HL-60 (cell line): Measurements from ENCODE around the gene FHL1.

Experiments used
- DNase-seq, 2 experiments: peaks; one replicate each; pipeline ENCODE4 v3.0.0-alpha.2; 2010 to 2020; ENCODE audit warnings: low read depth in 1 of 2, low spot score in 1 of 2
- H3K27ac ChIP-seq: fragments of 250-450 bp; sonication (Bioruptor Pico); replicated peaks from 2 replicates; pipeline ENCODE4 v1.5.1; 2020; ENCODE audit warnings: mild to moderate bottlenecking, moderate library complexity
- H3K27me3 ChIP-seq: fragments of 250-450 bp; sonication (Bioruptor Pico); 2 replicates; pipeline ENCODE4 v1.5.1; 2021; ENCODE audit warnings: mild to moderate bottlenecking, moderate library complexity; ENCODE audit not compliant: insufficient read depth, poor library complexity, severe bottlenecking
- H3K4me3 ChIP-seq: replicated peaks from 2 replicates; pipeline ENCODE4 v1.5.1; 2011; ENCODE audit warnings: mild to moderate bottlenecking, control low read depth, low read length; ENCODE audit not compliant: insufficient read depth
- GABPA ChIP-seq: IDR thresholded peaks from 2 replicates; pipeline ENCODE4 v1.6.1; 2012; ENCODE audit warnings: low read depth
- POLR2AphosphoS5 ChIP-seq: IDR thresholded peaks from 2 replicates; pipeline ENCODE4 v1.6.1; 2012; ENCODE audit warnings: low read depth
- SPI1 ChIP-seq: IDR thresholded peaks from 2 replicates; pipeline ENCODE4 v1.6.1; 2012; ENCODE audit warnings: low read depth, mild to moderate bottlenecking, borderline replicate concordance
- TF ChIP-seq, protein P1 (sequence below): IDR thresholded peaks from 2 replicates; pipeline ENCODE4 v1.6.1; 2012; ENCODE audit warnings: low read depth; ENCODE audit not compliant: insufficient replicate concordance
- TF ChIP-seq, protein P2 (sequence below): IDR thresholded peaks from one replicate; pipeline ENCODE4 v1.5.1; 2011; ENCODE audit warnings: low read length, control low read depth, inconsistent platforms; ENCODE audit not compliant: insufficient read depth

The FHL1 gene

DNA sequence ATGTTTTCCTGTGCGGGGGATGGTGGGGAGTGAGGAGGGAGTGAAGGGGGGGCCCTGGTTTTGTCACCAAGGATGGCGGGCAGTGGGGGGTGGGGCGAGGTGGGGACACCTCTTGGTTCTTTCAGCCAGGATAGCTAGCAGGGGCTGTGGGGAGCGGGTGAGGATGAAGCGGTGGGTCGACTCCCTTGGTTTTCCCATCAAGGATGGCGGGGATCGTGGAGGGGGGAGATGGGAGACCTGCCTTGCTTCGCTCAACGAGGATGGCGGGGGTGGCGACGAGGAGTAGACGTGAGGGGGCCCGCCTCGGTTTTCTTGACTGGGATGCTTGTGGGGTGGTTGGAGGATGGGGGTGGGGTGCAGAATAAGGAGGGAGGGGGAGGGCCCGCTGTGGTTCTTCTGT lies 643 bp downstream of the FHL1 start:
- Histone ChIP-seq H3K27ac (no peak overlapping the region), H3K27me3 (peaks cover 6% of the 10 kb centered on the region), H3K4me3 (peak overlapping the region; percentile 51; the same call in 1 of the 2 replicates)

DNA sequence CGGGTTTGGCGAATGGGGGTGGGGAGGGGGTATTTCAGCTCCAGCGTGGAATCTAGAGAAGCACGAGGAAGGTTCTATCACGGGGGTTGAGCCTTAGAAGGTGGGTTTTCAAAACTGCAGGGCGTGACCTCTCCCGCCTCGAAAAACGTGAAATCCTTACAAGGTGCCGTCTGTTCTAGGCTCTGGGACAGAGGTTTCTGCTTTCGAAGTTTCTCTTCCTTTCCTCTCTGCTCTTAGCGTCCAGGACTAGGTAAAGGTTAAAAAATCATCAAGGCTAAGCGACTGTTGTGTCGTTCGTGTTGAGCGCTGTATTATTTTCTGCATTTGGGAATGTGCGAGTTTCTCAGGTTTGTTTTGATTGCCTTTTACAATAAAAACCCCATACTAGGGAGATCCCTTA lies 1.1 kb downstream of the FHL1 start:
- DNase-seq: no peak
- Histone ChIP-seq H3K4me3 (no peak overlapping the region), H3K27ac (no peak overlapping the region), H3K27me3 (peaks cover 6% of the 10 kb centered on the region)
- TF ChIP-seq POLR2AphosphoS5: no peak

More for the DNA sequence above, 643 bp downstream of the FHL1 start:
- TF ChIP-seq SPI1 (no peak), POLR2AphosphoS5 (no peak), GABPA (no peak)
- TF ChIP-seq, protein P1, sequence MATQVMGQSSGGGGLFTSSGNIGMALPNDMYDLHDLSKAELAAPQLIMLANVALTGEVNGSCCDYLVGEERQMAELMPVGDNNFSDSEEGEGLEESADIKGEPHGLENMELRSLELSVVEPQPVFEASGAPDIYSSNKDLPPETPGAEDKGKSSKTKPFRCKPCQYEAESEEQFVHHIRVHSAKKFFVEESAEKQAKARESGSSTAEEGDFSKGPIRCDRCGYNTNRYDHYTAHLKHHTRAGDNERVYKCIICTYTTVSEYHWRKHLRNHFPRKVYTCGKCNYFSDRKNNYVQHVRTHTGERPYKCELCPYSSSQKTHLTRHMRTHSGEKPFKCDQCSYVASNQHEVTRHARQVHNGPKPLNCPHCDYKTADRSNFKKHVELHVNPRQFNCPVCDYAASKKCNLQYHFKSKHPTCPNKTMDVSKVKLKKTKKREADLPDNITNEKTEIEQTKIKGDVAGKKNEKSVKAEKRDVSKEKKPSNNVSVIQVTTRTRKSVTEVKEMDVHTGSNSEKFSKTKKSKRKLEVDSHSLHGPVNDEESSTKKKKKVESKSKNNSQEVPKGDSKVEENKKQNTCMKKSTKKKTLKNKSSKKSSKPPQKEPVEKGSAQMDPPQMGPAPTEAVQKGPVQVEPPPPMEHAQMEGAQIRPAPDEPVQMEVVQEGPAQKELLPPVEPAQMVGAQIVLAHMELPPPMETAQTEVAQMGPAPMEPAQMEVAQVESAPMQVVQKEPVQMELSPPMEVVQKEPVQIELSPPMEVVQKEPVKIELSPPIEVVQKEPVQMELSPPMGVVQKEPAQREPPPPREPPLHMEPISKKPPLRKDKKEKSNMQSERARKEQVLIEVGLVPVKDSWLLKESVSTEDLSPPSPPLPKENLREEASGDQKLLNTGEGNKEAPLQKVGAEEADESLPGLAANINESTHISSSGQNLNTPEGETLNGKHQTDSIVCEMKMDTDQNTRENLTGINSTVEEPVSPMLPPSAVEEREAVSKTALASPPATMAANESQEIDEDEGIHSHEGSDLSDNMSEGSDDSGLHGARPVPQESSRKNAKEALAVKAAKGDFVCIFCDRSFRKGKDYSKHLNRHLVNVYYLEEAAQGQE: no peak
- TF ChIP-seq, protein P2, sequence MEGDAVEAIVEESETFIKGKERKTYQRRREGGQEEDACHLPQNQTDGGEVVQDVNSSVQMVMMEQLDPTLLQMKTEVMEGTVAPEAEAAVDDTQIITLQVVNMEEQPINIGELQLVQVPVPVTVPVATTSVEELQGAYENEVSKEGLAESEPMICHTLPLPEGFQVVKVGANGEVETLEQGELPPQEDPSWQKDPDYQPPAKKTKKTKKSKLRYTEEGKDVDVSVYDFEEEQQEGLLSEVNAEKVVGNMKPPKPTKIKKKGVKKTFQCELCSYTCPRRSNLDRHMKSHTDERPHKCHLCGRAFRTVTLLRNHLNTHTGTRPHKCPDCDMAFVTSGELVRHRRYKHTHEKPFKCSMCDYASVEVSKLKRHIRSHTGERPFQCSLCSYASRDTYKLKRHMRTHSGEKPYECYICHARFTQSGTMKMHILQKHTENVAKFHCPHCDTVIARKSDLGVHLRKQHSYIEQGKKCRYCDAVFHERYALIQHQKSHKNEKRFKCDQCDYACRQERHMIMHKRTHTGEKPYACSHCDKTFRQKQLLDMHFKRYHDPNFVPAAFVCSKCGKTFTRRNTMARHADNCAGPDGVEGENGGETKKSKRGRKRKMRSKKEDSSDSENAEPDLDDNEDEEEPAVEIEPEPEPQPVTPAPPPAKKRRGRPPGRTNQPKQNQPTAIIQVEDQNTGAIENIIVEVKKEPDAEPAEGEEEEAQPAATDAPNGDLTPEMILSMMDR: no peak
- no peak for DNase-seq

DNA sequence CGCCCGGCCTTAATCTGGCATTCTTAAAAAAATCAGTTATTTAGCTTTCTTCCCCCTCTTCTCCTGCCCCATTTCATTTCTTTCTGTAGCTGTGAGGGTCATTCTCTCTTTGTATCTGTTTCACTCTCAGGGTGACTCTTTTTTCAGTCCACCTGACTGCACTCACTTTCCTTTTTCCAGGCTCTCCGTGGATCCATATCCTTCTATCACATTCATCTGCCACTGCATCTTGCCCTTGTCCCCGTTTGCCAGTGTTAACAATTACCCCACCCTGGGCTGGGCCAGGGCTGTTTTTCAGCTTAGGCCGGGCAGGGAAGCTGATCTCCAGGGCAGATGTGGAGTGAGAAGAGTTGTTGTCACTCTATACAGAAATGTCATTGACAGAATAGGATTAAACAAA lies 7.7 kb downstream of the FHL1 start:
- Histone ChIP-seq H3K4me3 (no peak overlapping the region), H3K27ac (no peak overlapping the region), H3K27me3 (no peaks in the 10 kb centered on the region)
- TF ChIP-seq SPI1 (no peak), GABPA (no peak), POLR2AphosphoS5 (no peak)
- TF ChIP-seq, protein P2: no peak
- TF ChIP-seq, protein P1: no peak
- no peak for DNase-seq

DNA sequence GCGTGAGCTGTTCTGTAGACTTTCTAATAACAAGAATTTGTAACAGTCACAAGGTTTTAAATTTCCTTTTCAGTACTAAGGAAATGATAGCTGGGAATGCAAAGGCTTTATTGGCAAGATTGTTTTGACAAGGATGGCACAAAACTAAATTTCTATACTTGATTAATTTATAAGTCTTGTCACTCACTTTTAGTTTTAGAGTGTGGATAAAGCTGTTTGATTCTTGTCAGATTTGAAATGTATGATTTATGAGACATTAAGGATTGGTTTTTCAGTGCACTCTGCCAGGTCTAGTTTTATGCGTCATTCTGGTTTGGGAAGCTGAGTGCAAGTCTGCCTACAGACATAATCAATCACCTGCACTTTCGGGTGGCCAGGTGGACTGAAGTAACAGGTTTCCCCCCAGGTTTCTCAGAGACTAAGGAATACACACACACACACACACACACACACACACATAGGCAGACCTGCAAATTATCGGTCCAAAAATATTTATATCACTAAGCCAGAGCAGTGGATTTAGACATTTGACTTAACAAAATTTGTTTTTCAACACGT lies 9.3 kb downstream of the FHL1 start:
- no peak for DNase-seq
- Histone ChIP-seq H3K27me3 (no peaks in the 10 kb centered on the region), H3K27ac (no peak overlapping the region), H3K4me3 (no peak overlapping the region)
- no peak for TF ChIP-seq SPI1
- TF ChIP-seq, protein P2: no peak
- TF ChIP-seq GABPA: no peak
- TF ChIP-seq, protein P1: no peak
- TF ChIP-seq POLR2AphosphoS5: no peak
